ENCODE data around the gene MAPKAPK2. TPM values are rescaled to one million over a fixed set of nuclear protein-coding genes. Genes with fewer than 3 reads are reported as not detected.

The MAPKAPK2 gene
- total and polyA plus RNA-seq, 2 of the 13 experiments (the other 11 are each of a cell fraction or from before 2014, with no cell fraction given), result 16.6 to 34.0 TPM

DNA sequence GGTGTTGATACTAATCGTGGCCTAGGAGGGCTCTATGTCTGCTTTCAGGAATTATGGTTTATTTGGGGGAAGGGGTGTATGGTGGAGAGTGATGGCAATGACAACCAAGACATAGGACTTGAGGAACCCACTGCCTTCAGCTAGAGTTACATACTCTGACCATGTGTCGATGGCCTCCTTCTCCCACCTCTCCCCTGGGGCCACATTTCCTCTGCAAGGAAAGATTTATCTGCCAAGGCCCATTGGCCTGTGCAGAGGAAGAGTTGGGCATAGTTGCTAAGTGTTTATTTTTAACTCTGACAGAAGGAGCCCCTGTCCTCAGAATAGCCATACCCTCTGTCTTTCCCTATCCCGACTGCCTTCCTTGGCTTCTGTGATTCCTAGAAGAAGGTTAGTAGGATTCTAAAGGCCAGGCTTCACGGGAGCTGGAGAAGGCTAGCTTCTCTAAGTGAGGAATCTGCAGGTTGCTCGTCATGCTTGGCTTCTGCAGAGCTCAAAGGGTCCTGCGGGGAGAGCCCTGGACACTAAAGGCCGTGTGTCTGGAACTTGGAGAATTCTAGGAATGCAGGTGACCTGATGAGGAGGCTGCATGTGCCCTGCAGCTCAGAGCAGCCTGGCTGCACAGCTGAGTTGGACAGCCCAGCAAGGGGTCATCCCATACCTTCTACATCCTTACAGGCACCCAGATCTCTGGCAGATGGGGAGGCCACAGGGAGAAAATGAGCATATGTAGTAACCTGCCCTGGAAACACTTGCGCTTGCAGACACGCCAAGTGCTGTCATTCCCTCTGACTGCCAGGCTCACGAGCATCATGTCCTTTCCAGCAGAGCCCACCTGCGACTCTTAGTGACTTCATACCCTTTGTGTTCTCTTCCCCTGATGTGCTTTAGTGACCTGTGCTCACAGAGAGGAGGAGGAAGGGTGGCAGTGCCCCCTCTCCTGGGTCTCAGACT lies 9.7 kb downstream of the MAPKAPK2 start:
- DNase-seq (ENCODE audit: low spot score) (peak; percentile 61), FAIRE-seq (no peak), ATAC-seq (peak; percentile 69)
- Histone ChIP-seq H2AFZ (ENCODE audit: low read length) (no peak overlapping the region), H3K4me3 (replicated peaks in 1 of 3; ENCODE audit: insufficient read depth in 1 of 3, low read depth in 2 of 3, low read length in 3 of 3) (no peak overlapping the region), H3K9me3 (ENCODE audit: low read length) (no peaks in the 10 kb centered on the region), H3K36me3 (replicated peaks in 1 of 2; ENCODE audit: control insufficient read depth in 1 of 2, insufficient read depth in 2 of 2, low read length in 2 of 2) (peaks cover 4 to 19% of the 10 kb centered on the region in 2 experiments; a peak in 4 of 5 replicates), H3K27me3 (ENCODE audit: control insufficient read depth in 1 of 2, insufficient read depth in 2 of 2, low read length in 2 of 2) (no peaks in the 10 kb centered on the region), H3K27ac (ENCODE audit: extremely low read length, insufficient read depth, low read length) (peak overlapping the region; percentile 8), H3K79me2 (ENCODE audit: insufficient read depth, low read length) (peaks cover 80% of the 10 kb centered on the region), H4K20me1 (ENCODE audit: insufficient read depth, low read length) (peaks cover 46% of the 10 kb centered on the region), H3K4me2 (ENCODE audit: low read depth, low read length) (no peak overlapping the region), H3K4me1 (ENCODE audit: insufficient read depth, low read length) (peaks cover 88% of the 10 kb centered on the region), H3K9ac (ENCODE audit: insufficient read depth, low read depth, low read length) (no peak overlapping the region)
- ChIA-PET CTCF (ENCODE audit: low intra/inter-chr PET ratio, low total read pairs) (no interaction called here), POLR2A (no interaction called here)
- no TSS peak for BruUV-seq (replicated peaks)
- TF ChIP-seq TEAD3 (CRISPR knock-in tag; optimal IDR thresholded peaks at IDR 0.05; ENCODE audit: borderline replicate concordance) (peak; percentile 99), ZNF687 (CRISPR knock-in tag; IDR thresholded peaks at IDR 0.05) (peak; percentile 42), ZSCAN25 (CRISPR knock-in tag; IDR thresholded peaks at IDR 0.05) (no peak), SOX6 (IDR thresholded peaks at IDR 0.05) (no peak), SOX6 (CRISPR knock-in tag; IDR thresholded peaks at IDR 0.05) (0 out of 2 replicates have a peak, but pooled peaks have one; percentile 12), HNF4A (CRISPR knock-in tag; IDR thresholded peaks at IDR 0.05) (0 out of 2 replicates have a peak, but pooled peaks have one; percentile 13), ZNF678 (CRISPR knock-in tag; IDR thresholded peaks at IDR 0.05) (no peak), RXRA (CRISPR knock-in tag; IDR thresholded peaks at IDR 0.05) (0 out of 2 replicates have a peak, but pooled peaks have one; percentile 45), ZNF768 (CRISPR knock-in tag; IDR thresholded peaks at IDR 0.05) (peak; percentile 86), YEATS2 (CRISPR knock-in tag; IDR thresholded peaks at IDR 0.05; ENCODE audit: borderline replicate concordance) (no peak), ZMYM3 (CRISPR knock-in tag; IDR thresholded peaks at IDR 0.05) (no peak)
- TF ChIP-seq, protein P1, sequence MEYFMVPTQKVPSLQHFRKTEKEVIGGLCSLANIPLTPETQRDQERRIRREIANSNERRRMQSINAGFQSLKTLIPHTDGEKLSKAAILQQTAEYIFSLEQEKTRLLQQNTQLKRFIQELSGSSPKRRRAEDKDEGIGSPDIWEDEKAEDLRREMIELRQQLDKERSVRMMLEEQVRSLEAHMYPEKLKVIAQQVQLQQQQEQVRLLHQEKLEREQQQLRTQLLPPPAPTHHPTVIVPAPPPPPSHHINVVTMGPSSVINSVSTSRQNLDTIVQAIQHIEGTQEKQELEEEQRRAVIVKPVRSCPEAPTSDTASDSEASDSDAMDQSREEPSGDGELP (IDR thresholded peaks at IDR 0.05; ENCODE audit: borderline replicate concordance, low read depth), result peak; percentile 25; the same call in 1 of the 2 replicates
- in situ Hi-C loops (cut with HindIII; ENCODE audit: extremely low pct_ligation_motif_present, low pct_unique_long_range_greater_than_20kb) (no loop called here), intact Hi-C loops (cut with micrococcal nuclease; ENCODE audit: unreplicated experiment) (no loop called here)
- WGBS (ENCODE audit: low lambda C conversion rate), result 58% methylated on average over 9 of the region's 11 CpGs
